Tibial nerve (tissue), 4 donors: ENCODE data around the gene MLYCD. TPM values are rescaled to one million over a fixed set of nuclear protein-coding genes. Genes with fewer than 3 reads are reported as not detected.

Experiments
- DNase-seq, 2 donors: peaks; one replicate each; pipeline ENCODE4 v3.0.0-alpha.2; 2019; ENCODE audit warnings: low spot score in 2 of 2
- H3K27ac ChIP-seq, 4 donors: fragments of 200-600 bp; sonication (generic) in 3 of 4; one replicate each; pipeline ENCODE4 v1.5.1; 2017 to 2019; ENCODE audit warnings: mild to moderate bottlenecking in 1 of 4
- H3K27me3 ChIP-seq, 2 donors: fragments of 200-600 bp; sonication (generic) in 1 of 2; one replicate each; pipeline versions ENCODE4 v1.5.1 to v1.6.0; 2017 to 2019
- H3K36me3 ChIP-seq, 3 donors: fragments of 200-600 bp; sonication (generic); one replicate each; pipeline ENCODE4 v1.5.1; 2018 to 2019
- H3K4me1 ChIP-seq, 4 donors: fragments of 200-600 bp; sonication (generic) in 3 of 4; one replicate each; pipeline ENCODE4 v1.5.1; 2017 to 2019
- H3K4me3 ChIP-seq, 4 donors: fragments of 200-600 bp; sonication (generic) in 3 of 4; one replicate each; pipeline ENCODE4 v1.5.1; 2017 to 2019; ENCODE audit warnings: mild to moderate bottlenecking in 1 of 4, moderate library complexity in 1 of 4
- H3K9me3 ChIP-seq, 4 donors: fragments of 200-600 bp; sonication (generic) in 3 of 4; one replicate each; pipeline ENCODE4 v1.5.1; 2017 to 2019
- EP300 ChIP-seq, 2 donors: sonication (generic); formaldehyde crosslinking; IDR thresholded peaks; one replicate each; pipeline ENCODE4 v1.6.1; 2017; ENCODE audit warnings: antibody characterized with exemption in 2 of 2, mild to moderate bottlenecking in 1 of 2
- POLR2A ChIP-seq, 2 donors: fragments of 450-650 bp; IDR thresholded peaks; one replicate each; pipeline ENCODE4 v1.6.1; 2017; ENCODE audit warnings: antibody characterized with exemption in 2 of 2, mild to moderate bottlenecking in 2 of 2, moderate library complexity in 2 of 2
- WGBS, 2 donors: methylation state at CpG; one replicate each; pipeline ENCODE4 v1.1.5; 2018; 5-methylcytosine and 5-hydroxymethylcytosine counted together
- total RNA-seq, 4 donors: library from RNA; depleted of rRNA; stranded (reverse); fragments of >200 nt; gene quantifications; one replicate each; pipeline ENCODE4 v1.1.0, GENCODE V29; 2016
- TF ChIP-seq, protein P1 (sequence below), 5 experiments: fragments of 200-600 bp in 3 of 5; fragments of 450-650 bp in 2 of 5; sonication (generic) in 3 of 5; IDR thresholded peaks; one replicate each; pipeline ENCODE4 v1.5.1; 2016 to 2019; ENCODE audit warnings: antibody characterized with exemption in 5 of 5, mild to moderate bottlenecking in 3 of 5, moderate library complexity in 2 of 5

MLYCD gene
- total RNA-seq, 4 donors from 2014 or later, result 19.0 to 26.7 (median 23.0) TPM

DNA sequence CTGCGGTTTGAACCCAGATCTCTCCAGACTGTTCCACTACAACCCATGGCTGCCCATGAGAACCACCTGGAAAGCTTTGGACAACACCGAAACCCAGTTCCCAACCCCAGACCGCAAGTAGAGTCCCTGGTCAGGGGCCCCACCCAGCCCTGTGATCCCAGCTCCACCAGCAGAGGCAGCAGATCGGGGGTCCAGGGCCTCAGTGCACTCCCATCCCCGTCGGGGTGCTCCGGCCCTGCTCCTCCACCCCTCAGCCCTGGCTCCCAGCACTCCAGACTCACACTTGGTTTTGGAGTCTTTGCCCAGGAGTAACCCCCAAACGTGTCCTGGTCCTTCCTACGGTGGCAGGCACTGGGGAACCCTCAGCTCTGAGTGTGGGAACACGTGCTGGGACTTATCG, 33.4 kb downstream of the MLYCD start:
- WGBS, 2 donors, result 83 to 92% methylated on average over 10 to 11 of the region's 11 CpGs
- DNase-seq, result no peak

DNA sequence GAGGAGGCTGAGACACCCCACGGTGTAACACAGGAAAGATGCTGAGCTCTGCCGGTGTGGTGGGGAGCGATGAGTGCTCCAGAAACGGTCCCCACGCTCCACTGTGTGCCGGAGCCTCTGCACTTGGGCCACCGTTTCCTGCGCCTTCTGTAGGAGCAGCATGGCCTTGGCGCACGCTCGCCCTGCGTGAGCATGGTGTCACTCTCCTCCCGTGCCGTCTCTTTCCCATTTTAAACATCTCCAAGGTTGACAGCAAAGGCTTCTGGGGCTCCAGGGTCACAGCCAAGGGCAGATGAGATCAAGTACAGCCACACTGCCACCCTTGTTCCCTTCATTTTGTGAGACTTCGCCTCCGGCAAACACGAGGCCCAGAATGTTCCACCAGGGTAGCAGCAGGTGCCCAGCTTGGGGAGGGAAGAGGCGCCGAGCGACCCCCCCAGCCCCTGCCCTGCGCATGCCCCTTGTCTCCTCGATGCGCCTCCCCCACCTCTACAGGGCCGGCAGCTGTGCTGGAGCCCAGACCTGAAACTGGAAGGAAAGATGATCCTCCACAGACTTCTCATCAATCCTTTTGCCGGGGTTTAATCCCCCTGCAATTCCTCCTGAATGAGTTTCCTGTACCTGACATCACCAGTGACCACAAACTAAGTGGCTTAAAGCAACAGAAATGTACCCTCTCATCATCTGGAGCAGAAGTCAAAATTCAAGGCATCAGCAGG, 34.2 kb downstream of the MLYCD start:
- peaks cover 0 to 52% (median 0%) of the 10 kb centered on the region in 3 donors for H3K36me3 ChIP-seq
- no peak for DNase-seq
- H3K4me3 ChIP-seq, result no peak overlapping the region
- H3K27ac ChIP-seq, result no peak overlapping the region
- no peaks in the 10 kb centered on the region for H3K4me1 ChIP-seq
- no peaks in the 10 kb centered on the region for H3K27me3 ChIP-seq
- WGBS, 2 donors, result 60 to 70% methylated on average over 25 of the region's 25 CpGs
- no peaks in the 10 kb centered on the region for H3K9me3 ChIP-seq
- TF ChIP-seq POLR2A (IDR thresholded peaks at IDR 0.05), result no peak
- TF ChIP-seq EP300 (IDR thresholded peaks at IDR 0.05), result no peak
- TF ChIP-seq, protein P1, sequence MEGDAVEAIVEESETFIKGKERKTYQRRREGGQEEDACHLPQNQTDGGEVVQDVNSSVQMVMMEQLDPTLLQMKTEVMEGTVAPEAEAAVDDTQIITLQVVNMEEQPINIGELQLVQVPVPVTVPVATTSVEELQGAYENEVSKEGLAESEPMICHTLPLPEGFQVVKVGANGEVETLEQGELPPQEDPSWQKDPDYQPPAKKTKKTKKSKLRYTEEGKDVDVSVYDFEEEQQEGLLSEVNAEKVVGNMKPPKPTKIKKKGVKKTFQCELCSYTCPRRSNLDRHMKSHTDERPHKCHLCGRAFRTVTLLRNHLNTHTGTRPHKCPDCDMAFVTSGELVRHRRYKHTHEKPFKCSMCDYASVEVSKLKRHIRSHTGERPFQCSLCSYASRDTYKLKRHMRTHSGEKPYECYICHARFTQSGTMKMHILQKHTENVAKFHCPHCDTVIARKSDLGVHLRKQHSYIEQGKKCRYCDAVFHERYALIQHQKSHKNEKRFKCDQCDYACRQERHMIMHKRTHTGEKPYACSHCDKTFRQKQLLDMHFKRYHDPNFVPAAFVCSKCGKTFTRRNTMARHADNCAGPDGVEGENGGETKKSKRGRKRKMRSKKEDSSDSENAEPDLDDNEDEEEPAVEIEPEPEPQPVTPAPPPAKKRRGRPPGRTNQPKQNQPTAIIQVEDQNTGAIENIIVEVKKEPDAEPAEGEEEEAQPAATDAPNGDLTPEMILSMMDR (IDR thresholded peaks at IDR 0.05), result no peak

More for the DNA sequence above, 33.4 kb downstream of the MLYCD start:
- Histone ChIP-seq H3K36me3 (peaks cover 0 to 49% (median 0%) of the 10 kb centered on the region in 3 donors), H3K27ac (no peak overlapping the region), H3K9me3 (no peaks in the 10 kb centered on the region), H3K27me3 (no peaks in the 10 kb centered on the region), H3K4me3 (no peak overlapping the region), H3K4me1 (no peaks in the 10 kb centered on the region)
- TF ChIP-seq POLR2A (IDR thresholded peaks at IDR 0.05) (no peak), EP300 (IDR thresholded peaks at IDR 0.05) (no peak)
- TF ChIP-seq, protein P1 (IDR thresholded peaks at IDR 0.05), result no peak

DNA sequence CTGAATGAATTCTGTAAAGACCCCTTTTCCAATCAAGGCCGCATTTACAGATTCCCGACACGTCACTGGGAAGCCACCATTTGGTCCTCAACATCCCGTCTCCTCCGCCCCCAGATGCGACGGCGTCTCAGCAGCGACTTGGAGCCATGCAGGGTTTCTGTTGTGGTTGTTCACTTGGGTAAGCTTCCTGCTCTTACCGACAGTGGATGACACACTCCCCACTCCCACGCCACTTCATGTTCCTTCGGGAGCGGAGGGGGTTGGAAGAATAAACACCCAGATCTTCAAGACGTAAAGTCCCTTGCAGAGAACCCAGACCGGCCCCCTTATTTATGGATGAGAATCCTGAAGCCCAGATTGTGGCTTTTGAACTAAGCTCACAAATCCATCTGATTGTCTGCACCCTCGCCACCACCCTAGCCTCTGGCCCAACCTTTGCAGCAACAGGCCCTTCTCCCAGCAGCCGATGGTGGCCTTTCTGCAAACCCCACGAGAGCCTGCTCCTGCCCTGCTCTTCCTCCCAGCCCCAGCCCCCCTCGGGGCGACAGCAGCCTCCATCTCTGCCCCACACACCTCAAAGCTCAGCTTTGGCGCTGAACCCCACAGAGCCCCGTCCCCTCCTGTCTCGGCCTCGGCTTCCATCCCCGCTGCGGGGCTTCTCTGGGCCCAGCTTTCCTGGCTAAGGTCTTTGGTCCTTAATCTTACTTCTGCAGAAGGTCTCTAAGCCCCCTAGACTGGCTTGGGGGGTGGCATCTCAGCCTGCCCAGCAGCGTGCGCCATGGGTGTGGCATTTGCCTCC, 35.2 kb downstream of the MLYCD start:
- no peak for TF ChIP-seq POLR2A (IDR thresholded peaks at IDR 0.05)
- TF ChIP-seq, protein P1 (IDR thresholded peaks at IDR 0.05), result no peak
- no peak for TF ChIP-seq EP300 (IDR thresholded peaks at IDR 0.05)

DNA sequence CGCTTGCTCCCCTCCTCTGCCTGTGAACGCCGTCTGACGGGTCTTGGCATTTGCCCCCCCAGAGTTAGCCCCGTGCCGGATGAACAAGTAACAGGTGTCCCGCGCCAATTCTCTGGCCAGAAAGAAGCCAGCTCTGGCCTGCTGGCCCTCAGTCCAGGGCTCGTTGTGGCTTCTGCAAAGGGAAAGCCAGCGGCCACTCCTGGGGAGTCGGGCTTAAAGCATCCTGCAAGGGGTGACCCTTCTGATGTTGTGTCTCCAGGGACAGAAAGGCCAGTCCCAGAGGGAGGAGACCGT, 35.7 kb downstream of the MLYCD start:
- WGBS, 2 donors, result 70 to 72% methylated on average over 12 of the region's 12 CpGs

More for the DNA sequence above, 35.2 kb downstream of the MLYCD start:
- no peak for DNase-seq
- H3K4me3 ChIP-seq, result no peak overlapping the region
- H3K36me3 ChIP-seq, result peaks cover 0 to 42% (median 0%) of the 10 kb centered on the region in 3 donors
- no peaks in the 10 kb centered on the region for H3K27me3 ChIP-seq
- no peak overlapping the region for H3K27ac ChIP-seq
- 80 to 82% methylated on average over 28 of the region's 28 CpGs for WGBS, 2 donors
- no peaks in the 10 kb centered on the region for H3K9me3 ChIP-seq
- H3K4me1 ChIP-seq, result no peaks in the 10 kb centered on the region

DNA sequence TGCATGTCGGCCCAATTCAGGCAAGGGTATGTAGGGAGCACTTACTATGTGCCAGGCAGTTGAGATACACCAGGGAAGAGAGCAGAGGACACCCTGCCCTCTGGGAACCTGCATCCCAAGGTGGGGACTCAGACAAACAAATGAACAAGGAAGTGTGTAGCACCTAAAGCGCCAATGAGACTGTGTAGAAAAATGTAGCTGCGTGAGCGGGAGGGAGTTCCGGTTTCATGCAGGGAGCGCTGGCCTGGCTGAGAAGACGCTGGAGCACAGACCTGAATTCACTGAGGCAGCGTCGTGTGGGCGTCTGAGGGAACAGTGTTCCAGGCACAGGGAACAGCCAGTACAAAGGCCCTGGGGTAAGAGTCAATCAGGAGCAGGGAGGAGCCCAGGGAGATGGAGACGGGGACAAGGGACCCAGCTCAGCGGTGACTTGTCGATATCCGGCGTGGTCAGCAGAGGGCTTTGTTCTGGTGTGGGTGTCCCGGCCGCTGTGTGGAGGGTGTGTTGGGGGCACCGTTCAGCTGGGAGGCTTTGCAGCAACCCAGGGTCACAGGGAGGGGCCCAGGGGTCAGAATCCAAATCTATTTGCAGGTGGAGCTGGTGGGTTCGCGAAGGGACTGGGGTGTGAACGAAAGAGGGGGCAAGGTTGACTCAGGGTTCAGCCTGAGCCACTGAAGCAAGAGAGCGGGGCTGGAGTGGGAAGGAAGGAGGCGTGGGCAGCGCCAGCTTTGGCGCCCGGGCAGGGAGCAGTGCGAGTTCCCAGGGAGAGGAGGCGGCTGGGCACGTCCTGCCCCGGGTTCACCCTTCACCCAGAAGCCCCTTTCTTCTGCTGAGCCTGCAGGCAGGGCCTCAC, 36.3 kb downstream of the MLYCD start:
- Histone ChIP-seq H3K27ac (no peak overlapping the region), H3K4me3 (no peak overlapping the region), H3K9me3 (no peaks in the 10 kb centered on the region), H3K36me3 (peaks cover 0 to 31% (median 0%) of the 10 kb centered on the region in 3 donors), H3K27me3 (no peaks in the 10 kb centered on the region), H3K4me1 (no peaks in the 10 kb centered on the region)
- DNase-seq, result no peak
- 81 to 82% methylated on average over 30 of the region's 30 CpGs for WGBS, 2 donors
- TF ChIP-seq POLR2A (IDR thresholded peaks at IDR 0.05), result no peak
- no peak for TF ChIP-seq EP300 (IDR thresholded peaks at IDR 0.05)
- TF ChIP-seq, protein P1 (IDR thresholded peaks at IDR 0.05), result no peak

More for the DNA sequence above, 35.7 kb downstream of the MLYCD start:
- TF ChIP-seq POLR2A (IDR thresholded peaks at IDR 0.05), result no peak
- Histone ChIP-seq H3K27ac (no peak overlapping the region), H3K9me3 (no peaks in the 10 kb centered on the region), H3K36me3 (peaks cover 0 to 37% (median 0%) of the 10 kb centered on the region in 3 donors), H3K4me3 (no peak overlapping the region), H3K27me3 (no peaks in the 10 kb centered on the region), H3K4me1 (no peaks in the 10 kb centered on the region)
- DNase-seq, result no peak
